GM08714 (cell line): Measurements from ENCODE around the gene ELN.

ENCODE experiments used
- H3K4me3 ChIP-seq: fragments of 200-500 bp; sonication (Bioruptor generic); 2 replicates; pipeline ENCODE4 v1.5.1; 2014; ENCODE audit warnings: mild to moderate bottlenecking, low read length, inconsistent platforms
- ZNF274 ChIP-seq: IDR thresholded peaks from 2 replicates; pipeline ENCODE4 v1.6.1; 2012; ENCODE audit warnings: mild to moderate bottlenecking, low read depth, low read length

The ELN gene

DNA sequence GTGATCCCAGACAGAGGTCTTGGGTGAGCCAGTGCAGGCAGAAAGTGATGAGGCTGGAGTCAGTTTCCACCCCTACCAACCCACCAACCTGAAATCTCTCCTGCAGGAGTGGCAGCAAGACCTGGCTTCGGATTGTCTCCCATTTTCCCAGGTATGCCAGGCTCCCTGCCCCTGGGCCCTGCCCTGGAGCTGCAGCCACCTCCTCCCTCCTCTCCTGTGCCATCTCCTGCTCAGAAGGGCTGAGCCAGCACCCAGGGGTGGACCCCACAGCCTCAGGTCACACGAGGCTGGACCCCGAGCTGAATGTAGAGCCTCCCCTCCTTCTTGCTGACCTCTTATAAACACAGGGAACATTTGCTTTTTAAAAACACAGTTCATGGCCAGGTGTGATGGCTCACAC, 38.7 kb downstream of the ELN start:
- TF ChIP-seq ZNF274 = no peak
- no peak overlapping the region for H3K4me3 ChIP-seq

DNA sequence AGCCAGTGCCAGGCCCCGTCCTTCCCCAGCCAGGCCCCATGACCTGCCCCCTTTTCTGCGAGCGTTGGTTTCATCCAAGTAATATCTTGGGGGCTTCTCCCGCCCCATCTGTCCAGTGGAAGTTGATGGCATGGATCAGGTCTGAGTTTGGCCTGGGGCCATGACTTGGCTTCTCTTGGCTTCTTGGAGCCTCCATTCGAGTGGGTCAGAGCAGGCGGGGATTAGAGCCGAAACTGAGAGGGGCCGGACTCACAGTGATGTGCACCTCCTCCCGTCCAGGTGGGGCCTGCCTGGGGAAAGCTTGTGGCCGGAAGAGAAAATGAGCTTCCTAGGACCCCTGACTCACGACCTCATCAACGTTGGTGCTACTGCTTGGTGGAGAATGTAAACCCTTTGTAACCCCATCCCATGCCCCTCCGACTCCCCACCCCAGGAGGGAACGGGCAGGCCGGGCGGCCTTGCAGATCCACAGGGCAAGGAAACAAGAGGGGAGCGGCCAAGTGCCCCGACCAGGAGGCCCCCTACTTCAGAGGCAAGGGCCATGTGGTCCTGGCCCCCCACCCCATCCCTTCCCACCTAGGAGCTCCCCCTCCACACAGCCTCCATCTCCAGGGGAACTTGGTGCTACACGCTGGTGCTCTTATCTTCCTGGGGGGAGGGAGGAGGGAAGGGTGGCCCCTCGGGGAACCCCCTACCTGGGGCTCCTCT, 40.6 kb downstream of the ELN start:
- TF ChIP-seq ZNF274 = no peak

DNA sequence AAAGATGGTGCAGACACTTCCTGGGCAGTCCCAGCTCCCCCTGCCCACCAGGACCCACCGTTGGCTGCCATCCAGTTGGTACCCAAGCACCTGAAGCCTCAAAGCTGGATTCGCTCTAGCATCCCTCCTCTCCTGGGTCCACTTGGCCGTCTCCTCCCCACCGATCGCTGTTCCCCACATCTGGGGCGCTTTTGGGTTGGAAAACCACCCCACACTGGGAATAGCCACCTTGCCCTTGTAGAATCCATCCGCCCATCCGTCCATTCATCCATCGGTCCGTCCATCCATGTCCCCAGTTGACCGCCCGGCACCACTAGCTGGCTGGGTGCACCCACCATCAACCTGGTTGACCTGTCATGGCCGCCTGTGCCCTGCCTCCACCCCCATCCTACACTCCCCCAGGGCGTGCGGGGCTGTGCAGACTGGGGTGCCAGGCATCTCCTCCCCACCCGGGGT, 41.1 kb downstream of the ELN start:
- TF ChIP-seq ZNF274 = no peak

More for the DNA sequence above, 40.6 kb downstream of the ELN start:
- no peak overlapping the region for H3K4me3 ChIP-seq

DNA sequence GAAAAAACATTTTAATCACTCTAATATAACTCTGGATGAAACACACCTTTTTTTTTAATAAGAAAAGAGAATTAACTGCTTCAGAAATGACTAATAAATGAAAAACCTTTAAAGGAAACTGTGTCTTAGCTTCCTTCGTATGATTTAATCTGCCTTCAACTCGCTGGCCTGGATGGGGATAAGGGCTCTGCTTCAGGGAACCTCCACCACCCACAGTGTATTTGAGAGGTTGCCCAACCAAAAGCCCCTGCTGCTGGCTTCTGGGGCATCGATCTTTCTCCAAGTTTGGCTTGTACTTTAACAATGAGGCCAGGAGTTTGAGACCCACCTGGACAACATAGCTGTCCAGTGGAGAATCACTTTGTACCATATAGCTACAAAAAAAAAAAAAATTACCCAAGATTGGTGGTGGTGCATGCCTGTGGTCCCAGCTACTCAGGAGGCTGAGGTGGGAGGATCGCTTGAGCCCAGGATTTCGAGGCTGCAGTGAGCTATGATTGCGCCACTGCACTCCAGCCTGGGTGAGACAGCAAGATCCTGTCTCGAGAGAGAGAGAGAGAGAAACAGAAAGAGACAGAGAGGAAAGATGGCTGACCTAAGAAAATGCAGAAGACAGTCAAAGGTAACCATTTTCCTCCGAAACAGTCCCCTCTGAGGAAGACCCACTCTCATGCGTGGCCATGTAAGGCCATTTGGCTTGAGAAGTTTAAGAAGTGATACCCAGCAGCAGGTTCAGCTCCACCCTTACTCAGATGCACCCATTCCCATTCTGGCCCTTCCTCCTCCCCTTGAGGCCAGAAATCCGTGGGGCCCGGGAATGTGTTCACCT, 42.0 kb downstream of the ELN start:
- no peak overlapping the region for H3K4me3 ChIP-seq
- no peak for TF ChIP-seq ZNF274

More for the DNA sequence above, 41.1 kb downstream of the ELN start:
- no peak overlapping the region for H3K4me3 ChIP-seq

DNA sequence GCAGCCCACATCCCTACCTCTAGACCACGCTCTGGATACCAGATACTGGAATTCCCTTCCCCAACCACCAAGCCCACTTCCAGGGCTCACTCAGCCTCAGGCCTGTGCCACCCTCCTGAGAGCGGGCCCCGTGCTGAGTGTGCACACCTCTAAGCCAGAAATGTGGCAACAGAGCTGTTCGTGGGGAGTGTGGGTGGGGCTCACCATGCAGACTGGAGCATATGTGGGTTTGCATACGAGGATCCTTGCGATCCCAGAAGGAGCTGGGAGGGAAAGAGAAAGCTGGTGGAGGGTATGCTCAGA, 42.6 kb downstream of the ELN start:
- no peak for TF ChIP-seq ZNF274
- no peak overlapping the region for H3K4me3 ChIP-seq

DNA sequence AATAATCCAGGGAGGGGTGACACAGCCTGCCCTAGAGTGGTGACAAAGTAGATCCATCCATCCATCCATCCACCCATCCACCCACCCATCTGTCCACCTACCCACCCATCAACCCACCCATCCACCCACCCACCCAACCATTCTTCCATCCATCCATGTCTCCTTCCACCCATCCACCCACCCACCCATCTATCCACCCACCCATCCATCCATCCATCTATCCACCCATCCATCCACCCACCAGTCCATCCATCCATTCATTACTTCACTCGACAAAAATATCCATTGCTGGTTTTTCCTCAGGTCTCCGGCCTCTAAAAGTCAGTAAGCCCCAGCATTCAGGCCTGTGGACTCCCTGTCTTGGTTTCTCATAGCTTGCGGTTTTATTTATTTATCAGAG, 43.1 kb downstream of the ELN start:
- TF ChIP-seq ZNF274 = no peak
- no peak overlapping the region for H3K4me3 ChIP-seq

DNA sequence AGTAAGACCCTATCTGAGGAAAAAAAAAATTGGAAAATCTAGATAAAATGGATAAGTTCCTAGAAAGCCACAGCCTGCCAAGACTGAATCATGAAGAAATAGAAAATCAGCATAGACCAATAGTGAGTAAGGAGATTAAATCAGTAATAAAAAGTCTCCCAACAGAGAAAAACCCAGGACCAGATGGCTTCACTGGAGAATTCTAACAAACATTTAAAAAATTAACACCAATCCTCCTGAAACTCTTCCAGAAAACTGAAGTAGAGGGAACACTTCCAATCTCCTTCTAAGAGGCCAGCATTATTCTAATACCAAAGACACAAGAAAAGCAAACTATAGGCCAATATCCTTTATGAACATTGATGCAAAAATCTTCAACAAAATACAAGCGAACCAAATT, 46.8 kb downstream of the ELN start:
- no peak for TF ChIP-seq ZNF274
- no peak overlapping the region for H3K4me3 ChIP-seq

DNA sequence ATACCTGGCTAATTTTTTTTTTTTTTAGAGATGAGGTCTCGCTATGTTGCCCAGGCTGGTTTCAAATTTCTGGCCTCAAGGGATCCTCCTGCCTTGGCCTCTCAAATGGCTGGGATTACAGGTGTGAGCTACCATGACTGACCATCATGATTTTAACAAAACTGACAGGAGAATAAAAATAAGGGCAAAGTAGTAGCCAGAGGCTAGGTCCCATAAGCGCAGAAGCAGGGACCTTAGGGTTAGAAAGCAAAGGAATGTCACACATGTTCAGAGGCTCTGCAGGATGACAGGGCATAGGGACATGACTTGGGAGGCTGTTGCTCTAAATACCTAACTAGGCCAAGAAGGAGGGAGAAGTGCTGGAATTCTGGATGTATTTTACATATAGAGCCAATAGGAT, 50.5 kb downstream of the ELN start:
- no peak for TF ChIP-seq ZNF274
- H3K4me3 ChIP-seq = no peak overlapping the region

DNA sequence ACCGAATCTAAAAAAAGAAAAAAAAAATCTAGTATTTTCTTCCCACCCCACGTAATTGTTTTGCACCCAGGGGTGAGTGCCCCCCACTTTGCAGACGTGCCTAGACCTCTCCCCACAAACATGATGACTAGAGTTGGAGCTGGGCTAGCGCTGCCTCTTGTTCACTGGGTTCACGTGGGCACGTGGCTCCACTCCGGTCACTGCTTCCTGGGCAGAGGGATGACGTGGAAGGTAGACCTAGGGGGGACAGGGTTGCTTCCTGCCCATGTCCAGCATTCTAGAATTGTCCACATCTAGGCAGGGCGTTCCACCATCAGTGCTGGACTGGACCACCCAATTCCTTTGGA, 54.8 kb downstream of the ELN start:
- no peak overlapping the region for H3K4me3 ChIP-seq
- no peak for TF ChIP-seq ZNF274

DNA sequence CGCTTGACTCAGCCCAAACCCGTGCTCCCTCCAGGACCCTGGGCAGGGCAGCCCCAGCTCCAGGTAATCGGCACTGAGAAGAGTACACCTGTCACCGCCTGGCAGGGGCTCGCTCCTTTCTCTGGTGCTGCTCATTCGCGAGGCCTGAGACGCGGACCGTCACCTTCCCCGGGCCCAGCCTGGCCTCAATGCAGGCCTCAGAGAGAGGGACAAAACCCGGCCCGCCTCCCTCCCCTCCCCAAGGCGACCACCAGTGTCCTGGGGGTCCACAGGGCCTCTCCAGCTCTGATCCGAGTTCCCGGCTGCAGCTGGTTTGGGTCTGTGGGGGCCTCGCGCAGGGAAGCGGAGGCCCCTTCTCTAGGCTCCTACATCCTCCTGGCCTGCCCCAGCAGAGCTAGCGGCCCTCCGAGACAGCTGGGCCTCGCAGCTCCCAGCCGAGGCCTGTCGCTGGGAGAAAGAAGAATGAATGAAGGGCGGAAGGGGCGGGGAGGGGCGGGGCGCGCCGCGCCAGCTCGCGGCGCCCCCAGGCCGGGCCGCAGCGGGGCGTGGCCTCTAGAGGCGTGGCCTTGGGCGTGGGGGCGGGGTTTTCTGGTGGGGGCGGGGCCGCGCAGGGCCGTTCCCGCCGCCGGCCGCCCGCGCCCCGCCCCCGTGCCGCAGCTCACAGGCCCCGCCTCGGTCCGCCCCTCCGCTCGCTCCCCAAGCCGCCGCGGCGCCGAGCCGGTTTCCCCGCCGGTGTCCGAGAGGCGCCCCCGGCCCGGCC, 55.3 kb downstream of the ELN start, which contains the start of gene LIMK1:
LIMK1 (plus strand) TSS at position 688 of the 760 bp plus-strand sequence. CDS start 187 bp downstream, outside the sequence.
- H3K4me3 ChIP-seq = peak within 1 kb of the TSS; percentile 70
- no peak for TF ChIP-seq ZNF274

DNA sequence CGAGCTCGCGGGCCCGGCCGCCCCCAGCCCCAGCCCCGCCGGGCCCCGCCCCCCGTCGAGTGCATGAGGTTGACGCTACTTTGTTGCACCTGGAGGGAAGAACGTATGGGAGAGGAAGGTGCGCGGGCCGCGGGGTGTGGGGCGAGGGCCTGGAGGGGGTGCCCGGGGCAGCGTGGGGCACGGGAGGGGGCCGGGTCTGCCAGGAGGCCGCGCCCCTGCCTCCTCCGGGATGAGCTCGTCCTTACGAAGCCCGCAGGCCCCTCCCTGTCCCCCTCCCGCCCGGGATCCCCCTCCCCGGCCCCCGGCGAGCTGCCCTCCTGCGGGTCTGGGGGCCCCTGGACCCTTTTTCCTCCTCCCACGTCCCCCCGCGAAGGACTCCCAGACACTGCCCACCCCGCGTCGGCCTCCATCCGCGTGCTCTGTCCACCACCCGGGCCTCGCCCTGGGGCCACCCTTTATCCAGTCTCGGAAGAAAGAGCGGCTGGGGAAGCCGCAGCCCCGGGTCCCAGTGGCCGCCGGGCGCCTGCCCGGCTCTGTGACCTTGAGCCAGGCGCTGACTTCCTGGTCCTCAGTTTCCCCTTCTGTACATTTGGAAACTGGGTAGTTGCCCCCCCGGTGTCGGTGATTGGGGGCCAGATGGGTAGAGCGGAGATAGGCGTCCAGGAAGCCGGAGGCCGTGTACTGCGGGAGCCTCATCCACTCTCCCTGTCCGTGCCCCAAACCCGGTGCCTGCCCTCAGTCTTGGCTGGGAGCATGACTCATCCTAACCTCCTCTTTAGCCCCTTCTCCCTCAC, 56.2 kb downstream of the ELN start:
- no peak for TF ChIP-seq ZNF274

DNA sequence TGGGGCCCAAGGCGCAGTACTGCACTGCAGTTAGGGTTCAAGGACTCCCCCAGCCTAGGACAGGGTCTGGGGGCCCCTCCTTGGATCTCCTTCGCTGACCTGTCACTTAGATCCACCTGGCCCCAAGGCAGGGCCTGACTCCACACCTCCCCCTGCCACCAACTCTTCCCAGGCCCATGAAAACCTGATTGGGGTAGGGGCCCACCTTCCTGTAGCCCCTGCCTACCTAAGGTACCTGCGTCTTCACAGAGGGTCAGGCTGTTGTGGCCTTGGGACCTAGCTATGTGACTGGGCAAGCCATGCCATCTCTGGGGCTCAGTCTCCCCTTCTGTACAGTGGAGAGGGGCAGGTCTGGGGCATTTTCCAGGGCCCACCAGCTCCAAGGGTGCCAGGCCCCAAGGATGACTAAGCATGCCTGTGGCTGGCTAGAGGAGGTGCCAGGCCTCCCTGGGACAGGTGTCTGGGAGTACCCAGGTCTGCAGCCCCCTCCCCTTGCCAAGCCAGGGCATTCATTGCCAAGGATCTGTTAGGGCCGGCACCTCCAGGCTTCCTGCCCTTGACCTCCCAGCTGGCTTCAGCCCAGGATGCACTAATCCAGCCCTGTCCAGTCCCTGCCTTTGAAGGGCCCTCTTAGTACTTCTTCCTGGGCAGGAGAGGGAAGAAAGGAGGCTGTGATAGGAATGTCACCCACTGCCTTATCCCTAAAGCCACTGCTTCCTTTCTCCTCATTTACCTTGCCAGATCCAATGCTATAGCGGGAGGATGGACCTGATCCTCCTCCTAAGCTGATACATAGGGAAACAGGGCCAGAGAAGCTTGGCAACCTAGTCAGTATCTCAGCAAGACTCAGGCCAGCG, 57.0 kb downstream of the ELN start:
- no peak for TF ChIP-seq ZNF274
- H3K4me3 ChIP-seq = peak overlapping the region; percentile 70; the same call in 1 of the 2 replicates

More for the DNA sequence above, 56.2 kb downstream of the ELN start:
- peak overlapping the region; percentile 70 for H3K4me3 ChIP-seq
